GM12892 (cell line): ENCODE data around the gene ARHGEF3.

Source experiments
- POLR2A ChIP-seq: IDR thresholded peaks from 2 replicates; pipeline ENCODE4 v1.6.1; 2011; ENCODE audit warnings: low read depth, low read length, control low read depth
- POLR2AphosphoS5 ChIP-seq: IDR thresholded peaks from 2 replicates; pipeline ENCODE4 v1.6.1; 2011; ENCODE audit warnings: low read depth, low read length, control low read depth
- TAF1 ChIP-seq: IDR thresholded peaks from 2 replicates; pipeline ENCODE4 v1.6.1; 2011; ENCODE audit warnings: low read depth, mild to moderate bottlenecking, control low read depth, low read length, borderline replicate concordance

DNA sequence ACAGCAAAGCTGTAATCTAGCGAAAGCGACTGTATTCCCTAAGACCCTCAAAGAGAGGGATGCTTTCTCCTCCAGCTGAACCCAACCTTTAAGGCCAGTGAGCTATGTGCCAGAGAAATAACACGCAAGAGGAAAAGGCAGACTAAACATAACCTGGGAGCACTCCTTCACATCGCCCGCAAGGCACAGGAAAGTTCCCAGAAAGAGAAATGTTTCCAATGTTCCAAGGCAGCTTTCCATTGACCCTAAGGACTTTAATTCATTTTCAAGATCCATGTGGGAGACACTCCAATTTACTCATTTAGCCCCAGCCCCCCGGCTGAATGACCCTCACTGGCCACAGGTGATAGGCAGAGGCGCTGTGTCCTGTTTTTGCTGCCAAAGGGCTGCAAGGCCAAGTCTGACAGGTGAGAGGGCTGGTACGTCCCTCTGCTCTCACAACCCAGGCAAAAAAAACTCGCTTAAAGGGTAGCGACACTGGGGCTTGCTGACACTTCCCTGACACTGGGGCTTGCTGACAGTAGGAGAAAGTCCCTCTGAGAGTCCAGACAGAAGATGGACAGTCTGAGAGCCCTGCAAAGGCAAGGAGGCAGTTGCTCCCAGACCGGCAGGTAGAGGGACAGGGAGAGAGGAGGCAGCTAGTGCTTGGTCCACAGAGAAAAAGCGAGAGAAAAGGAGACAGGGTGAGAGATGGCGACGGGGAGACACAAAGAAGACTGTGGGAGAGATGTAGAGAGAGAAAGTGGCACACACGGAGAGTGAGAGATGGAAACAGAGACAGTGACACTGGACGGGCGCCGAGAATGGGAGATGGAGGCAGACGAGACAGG lies 702 bp downstream of the ARHGEF3 start:
- TF ChIP-seq POLR2AphosphoS5 (no peak), POLR2A (no peak), TAF1 (no peak)
